Anterior cingulate cortex (tissue), 58 donors: ENCODE results near the gene YTHDC2.
A peak's percentile ranks its signal among the peaks of the same experiment; 100 is the strongest.
"Not testable (repeated sequence)": the region's sequence is repeated elsewhere in the genome, so short reads cannot be mapped to it uniquely, and the experiment has no call there.

Source experiments
- DNase-seq, 58 donors: peaks; one replicate each; lab custom pipeline; 2025; lab: John Stamatoyannopoulos, UW

Gene YTHDC2

DNA sequence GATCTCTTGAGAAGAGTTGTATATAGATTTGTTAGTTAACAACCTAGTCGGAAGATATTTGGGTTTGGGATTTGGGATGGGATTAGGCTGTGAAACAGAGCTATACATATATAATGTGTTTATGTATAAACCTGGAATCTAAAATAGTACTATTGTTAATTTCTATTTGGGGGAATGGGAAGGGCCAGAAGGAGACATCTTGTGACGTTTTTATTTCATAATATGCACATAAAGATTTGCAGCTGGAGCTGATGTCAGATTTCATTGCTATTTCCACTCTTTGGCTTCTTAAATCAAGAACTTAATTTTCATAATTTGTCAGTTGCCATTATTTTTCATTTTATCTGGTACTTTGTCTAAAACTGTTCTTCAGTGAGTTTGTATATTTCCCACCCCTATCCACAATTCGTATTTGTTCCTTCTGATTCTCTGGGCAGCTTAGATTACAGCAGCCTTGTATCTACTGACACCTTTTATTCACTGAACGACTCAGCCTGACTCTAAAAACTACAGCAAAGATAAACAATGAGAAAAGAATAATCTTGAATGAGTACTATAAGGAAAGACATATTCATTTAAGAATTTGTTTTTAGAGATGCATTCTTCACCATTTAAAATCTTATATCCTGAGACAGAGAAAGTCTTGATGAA lies 86.9 kb downstream of the YTHDC2 start:
- no peak for DNase-seq

DNA sequence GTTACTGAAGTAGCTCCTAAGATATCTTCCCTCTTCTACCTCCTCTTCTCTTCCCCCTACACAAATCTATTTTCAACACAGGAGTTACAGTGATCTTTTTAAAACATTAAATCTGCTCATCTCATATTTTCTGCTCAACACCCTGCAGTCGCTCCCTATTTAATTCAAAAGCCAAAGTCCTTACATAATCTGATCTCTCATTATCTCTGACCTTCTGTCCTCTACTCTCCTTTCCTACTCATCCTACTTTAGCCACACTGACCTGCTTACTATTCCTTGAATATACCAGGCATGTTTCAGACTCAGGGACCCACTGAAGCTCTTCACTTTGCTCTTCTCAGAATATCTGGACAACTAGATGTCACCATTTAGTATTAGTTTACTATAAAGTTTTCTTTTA lies 87.9 kb downstream of the YTHDC2 start:
- no peak for DNase-seq

DNA sequence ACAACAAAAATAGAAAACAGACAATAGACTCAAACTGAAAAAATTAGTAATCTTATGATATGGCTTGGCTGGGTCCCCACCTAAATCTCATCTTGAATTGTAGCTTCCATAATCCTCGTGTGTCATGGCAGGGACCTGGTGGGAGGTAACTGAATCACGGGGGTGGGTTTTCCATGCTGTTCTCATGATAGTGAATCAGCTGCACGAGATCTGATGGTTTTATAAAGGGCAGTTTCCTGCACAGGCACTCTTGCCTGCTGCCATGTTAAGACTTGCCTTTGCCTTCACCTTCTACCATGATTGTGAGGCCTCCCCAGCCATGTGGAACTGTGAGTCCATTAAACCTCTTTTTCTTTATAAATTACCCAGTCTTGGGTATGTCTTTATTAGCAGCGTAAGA lies 89.8 kb downstream of the YTHDC2 start:
- DNase-seq, result not testable (repeated sequence)

DNA sequence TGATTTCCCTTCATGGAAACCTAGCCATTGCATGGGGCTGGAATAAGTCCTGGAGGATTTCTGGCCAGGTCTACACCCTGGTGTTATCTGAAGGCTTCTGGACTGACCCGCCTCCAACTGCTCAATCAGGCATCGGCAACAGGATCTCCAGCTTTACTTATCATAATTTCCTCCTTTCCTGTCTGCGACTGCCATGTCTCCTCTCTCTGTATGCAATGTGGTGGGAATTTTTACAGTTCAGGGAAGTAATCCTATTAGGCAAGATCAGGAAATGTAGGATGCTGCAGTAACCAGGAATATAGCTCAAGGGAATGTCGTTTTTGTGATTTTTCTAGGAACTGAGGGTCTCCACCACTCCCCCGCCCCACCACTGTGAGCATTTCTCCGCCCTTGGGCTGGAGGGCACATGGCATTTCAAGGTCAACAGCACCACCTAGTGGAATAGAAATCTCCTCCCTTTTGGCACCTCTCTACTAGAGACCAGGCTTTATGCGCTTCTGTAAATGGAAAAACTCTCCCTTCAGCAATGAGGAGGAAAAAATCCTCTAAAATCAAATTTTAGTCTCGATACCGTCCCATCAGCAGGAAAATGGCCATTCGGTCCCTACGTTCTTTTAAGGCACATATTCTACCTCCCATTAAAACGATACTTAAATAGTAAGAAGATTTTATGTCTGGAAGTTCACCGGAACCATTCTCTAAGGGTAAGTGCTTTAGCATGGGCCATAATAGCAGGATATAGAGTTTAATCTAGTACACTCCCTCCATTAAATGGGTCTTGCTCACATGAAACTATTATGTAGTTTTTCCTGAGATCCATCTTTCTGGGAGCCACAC lies 93.0 kb downstream of the YTHDC2 start:
- DNase-seq, result peak in 43 of 58 donors; percentile 1 to 52 (median 21)

DNA sequence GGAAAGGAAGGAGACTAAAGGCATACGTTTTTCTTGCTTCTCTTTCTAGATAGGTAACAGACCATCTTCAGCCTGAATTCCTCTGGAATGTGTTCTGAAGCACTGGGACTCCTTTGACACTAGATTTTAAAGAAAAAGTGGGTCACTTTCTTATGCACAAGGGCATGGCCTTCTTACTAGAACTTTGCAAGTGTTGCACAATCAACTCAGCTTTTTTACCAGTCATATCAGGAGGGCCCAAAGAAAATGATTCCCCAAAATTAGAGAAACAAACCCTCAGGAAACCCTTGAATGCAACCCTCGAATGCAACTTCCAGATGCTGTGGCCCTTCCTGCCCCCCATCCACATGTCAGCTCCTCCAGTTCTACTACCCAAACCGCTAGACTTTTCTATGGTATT lies 93.9 kb downstream of the YTHDC2 start:
- no peak for DNase-seq

DNA sequence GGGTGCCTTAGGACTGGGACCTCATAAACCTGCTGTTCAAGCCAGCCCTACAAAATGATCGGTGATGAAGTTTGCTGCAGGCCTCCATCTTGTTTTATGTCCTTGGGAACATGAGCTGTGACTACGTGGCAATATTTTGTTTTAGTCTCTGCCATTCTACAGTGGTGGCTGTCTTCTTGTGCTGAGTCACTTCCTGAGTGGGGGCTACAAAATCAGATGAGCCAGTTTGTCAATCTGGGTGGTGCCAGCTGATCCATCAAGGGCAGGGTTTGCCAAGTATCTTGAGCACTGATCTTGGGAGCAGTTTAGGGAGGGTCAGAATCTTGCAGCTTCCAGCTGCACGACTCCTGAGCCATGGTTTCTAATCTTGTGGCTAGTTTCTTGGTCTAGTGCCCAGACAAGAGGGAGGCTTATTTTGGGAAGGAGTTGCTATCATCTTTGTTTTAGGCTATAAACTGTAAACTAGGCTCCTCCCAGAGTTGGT lies 94.7 kb downstream of the YTHDC2 start:
- no peak for DNase-seq

DNA sequence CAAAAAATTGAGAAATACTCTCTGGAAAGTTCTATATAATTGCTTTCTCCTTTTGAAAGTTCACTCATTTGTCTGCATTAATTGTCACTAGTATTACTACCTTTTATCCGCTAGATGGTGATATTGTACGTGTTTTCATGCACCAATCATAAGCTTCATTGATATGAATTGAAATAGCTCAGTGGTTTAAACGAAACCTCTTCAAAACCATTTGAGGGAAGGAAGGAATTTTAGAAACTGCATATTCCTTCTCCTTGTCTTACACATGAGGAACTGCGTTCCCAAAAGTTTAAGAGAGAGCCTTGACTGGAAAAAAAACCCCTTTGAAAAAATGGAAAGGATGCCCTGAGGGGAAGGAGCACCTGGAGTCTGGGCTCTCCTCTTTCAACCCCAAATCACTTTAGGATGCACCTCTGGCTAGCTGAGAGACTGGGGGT lies 98.6 kb downstream of the YTHDC2 start:
- DNase-seq, result no peak

DNA sequence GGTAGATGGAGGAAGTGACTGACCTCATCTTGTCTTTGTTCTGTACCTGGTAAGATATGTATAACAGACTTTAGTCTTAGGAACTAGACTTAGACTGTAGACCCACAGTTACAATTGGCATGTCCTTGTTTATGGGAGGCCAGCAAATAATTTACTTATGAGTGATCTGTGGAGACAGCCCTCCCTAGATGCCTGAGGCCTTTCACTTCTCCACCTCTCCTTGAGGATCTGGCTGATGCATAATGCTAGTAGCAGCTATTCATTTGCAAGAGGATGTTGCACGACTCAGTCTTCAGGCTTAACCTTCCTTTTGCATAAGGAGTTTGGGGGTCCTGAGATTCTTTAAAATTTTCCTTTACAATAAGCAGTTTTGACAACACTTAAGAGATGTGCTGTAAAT lies 100.7 kb downstream of the YTHDC2 start:
- no peak for DNase-seq

DNA sequence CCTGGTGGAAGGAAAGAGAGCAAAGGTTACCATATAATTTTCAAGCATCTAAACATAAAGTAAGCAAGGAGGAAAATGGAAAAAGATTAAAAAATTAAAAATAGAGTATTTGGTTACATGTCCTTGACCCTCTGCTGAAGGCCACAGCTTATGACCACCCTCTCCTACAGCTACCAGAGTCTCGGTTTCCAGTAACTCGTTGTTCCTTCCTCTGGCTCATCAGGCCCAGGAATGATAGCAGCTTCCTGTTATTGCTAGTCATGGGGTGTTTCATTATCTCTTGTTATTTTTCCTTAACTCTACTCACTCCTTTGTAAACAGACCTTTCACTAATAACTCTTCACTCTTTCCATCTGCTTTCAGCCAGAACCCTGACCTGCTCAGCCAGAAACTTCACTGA lies 102.2 kb downstream of the YTHDC2 start:
- no peak for DNase-seq

DNA sequence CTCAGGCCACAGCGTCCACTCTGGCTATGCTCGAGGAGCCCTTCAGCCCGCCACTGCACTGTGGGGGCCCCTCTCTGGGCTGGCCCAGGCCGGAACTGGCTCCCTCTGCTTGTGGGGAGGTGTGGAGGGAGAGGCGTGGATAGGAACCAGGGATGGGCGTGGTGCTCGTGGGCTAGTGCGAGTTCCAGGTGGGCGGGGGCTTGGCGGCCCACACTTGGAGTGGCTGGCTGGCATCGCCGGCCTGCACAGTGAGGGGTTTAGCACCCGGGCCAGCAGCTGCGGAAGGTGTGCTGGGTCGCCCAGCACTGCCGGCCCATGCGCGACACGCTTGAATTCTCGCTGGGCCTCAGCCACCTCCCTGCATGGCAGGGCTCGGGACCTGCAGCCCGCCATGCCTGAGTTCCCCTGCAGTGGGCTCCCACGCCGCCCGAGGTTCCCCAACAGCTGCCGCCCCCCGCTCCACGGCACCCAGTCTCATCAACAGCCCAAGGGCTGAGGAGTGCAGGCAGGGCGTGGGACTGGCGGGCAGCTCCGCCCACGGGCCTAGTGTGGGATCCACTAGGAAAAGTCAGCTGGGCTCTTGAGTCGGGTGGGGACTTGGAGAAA lies 103.8 kb downstream of the YTHDC2 start:
- no peak for DNase-seq

DNA sequence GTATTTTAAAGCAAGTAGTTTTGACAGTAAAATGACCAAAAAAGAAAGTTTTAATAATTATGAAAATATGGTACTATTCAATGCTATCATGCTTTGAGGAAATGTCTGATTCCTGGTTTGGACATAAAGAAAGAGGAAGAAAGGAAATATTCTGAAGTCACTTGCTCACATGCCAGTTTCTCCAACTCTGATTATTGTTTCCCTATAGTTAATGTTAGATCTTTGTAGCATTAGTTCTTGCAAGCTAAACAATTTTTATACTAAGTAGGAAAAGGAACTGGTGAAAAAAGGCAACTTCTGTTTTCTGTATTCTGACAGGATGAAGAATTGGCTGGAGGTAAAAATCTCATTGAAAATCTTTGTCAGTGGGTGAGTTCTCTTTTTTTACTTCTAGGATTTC lies 119.5 kb downstream of the YTHDC2 start:
- no peak for DNase-seq

DNA sequence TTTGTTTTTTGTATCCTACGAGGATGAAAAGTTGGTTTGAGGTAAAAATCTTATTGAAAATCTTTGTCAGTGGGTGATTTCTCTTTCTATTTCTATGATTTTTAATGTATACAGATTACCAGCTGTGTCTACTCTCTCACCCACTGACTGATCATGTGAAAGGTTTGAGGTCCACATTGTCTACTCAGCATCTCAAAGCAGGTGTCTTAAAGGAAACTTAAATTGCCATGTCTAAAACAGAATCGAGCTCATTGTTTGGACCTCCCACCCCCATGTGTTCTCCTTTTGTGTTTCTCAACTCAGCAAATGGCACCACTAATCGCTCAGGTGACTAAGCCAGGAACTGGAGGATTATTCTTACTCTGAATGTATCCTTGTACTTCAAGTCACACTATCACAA lies 121.5 kb downstream of the YTHDC2 start:
- no peak for DNase-seq

DNA sequence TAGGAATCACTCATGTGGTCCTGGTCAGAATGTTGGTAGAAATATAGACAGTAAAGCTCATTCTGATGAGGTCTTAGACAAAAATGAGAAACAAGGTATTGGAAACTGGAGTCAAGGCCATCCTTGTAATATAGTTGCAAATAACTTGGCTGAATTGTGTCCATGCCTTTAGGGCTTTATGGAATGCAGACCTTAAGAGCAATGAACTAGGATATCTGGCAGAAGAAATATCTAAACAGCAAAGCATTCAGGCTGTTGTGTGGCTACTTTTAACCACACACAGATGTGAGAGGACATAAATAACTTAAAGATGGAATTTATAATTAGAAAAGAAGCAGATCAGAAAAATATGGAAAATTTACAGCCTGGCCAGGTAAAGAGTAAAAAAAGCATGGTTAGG lies 128.2 kb downstream of the YTHDC2 start:
- DNase-seq, result no peak
